ENCODE data around the gene ACSL3.
A peak's percentile ranks its signal among the peaks of the same experiment; 100 is the strongest.

ACSL3 gene

GRCh38 chr2:222884114-222884771 is 23.4 kb downstream of the ACSL3 start:
- Histone ChIP-seq H2AFZ (no peak overlapping the region), H3K4me1 (peaks cover 34% of the 10 kb centered on the region), H3K27ac (peak overlapping the region; percentile 86), H3K4me3 (ENCODE audit: low read depth, low read length) (no peak overlapping the region), H3K9me3 (ENCODE audit: control insufficient read depth, low read length) (no peaks in the 10 kb centered on the region), H3K4me2 (ENCODE audit: low read length) (peak overlapping the region; percentile 48), H3K27me3 (ENCODE audit: control insufficient read depth, insufficient read depth, low read length) (no peaks in the 10 kb centered on the region), H3K36me3 (ENCODE audit: control insufficient read depth, insufficient read depth, low read length) (no peaks in the 10 kb centered on the region), H3K79me2 (peaks cover 43% of the 10 kb centered on the region), H3K9ac (no peak overlapping the region)
- TF ChIP-seq CTCF (IDR thresholded peaks at IDR 0.05) = no peak

- Histone ChIP-seq H3K79me2 (peaks cover 39% of the 10 kb centered on the region), H3K27me3 (ENCODE audit: control insufficient read depth, insufficient read depth, low read length) (no peaks in the 10 kb centered on the region), H3K9ac (no peak overlapping the region), H3K27ac (peak overlapping the region; percentile 86), H3K9me3 (ENCODE audit: control insufficient read depth, low read length) (no peaks in the 10 kb centered on the region), H3K4me3 (ENCODE audit: low read depth, low read length) (no peak overlapping the region), H3K4me1 (peaks cover 33% of the 10 kb centered on the region), H3K4me2 (ENCODE audit: low read length) (peak overlapping the region; percentile 48), H3K36me3 (ENCODE audit: control insufficient read depth, insufficient read depth, low read length) (no peaks in the 10 kb centered on the region), H2AFZ (no peak overlapping the region)
- TF ChIP-seq CTCF (IDR thresholded peaks at IDR 0.05) = no peak
Measured at GRCh38 chr2:222884805-222885424, 24.1 kb downstream of the ACSL3 start.

GRCh38 chr2:222887124-222887523 is 26.3 kb downstream of the ACSL3 start:
- Histone ChIP-seq H3K9me3 (ENCODE audit: control insufficient read depth, low read length) (no peaks in the 10 kb centered on the region), H3K9ac (no peak overlapping the region), H3K27me3 (ENCODE audit: control insufficient read depth, insufficient read depth, low read length) (no peaks in the 10 kb centered on the region), H3K4me3 (ENCODE audit: low read depth, low read length) (no peak overlapping the region), H3K4me1 (peaks cover 43% of the 10 kb centered on the region), H3K36me3 (ENCODE audit: control insufficient read depth, insufficient read depth, low read length) (no peaks in the 10 kb centered on the region), H3K79me2 (peaks cover 46% of the 10 kb centered on the region), H2AFZ (no peak overlapping the region), H3K4me2 (ENCODE audit: low read length) (no peak overlapping the region), H3K27ac (no peak overlapping the region)
- TF ChIP-seq CTCF (IDR thresholded peaks at IDR 0.05) = no peak

- Histone ChIP-seq H2AFZ (no peak overlapping the region), H3K27ac (no peak overlapping the region), H3K4me1 (peaks cover 46% of the 10 kb centered on the region)
Measured at GRCh38 chr2:222888716-222889115, 27.9 kb downstream of the ACSL3 start.

More at GRCh38 chr2:222888716-222889115, 27.9 kb downstream of the ACSL3 start:
- no peak for TF ChIP-seq CTCF (IDR thresholded peaks at IDR 0.05)
- H3K4me2 ChIP-seq (ENCODE audit: low read length) = no peak overlapping the region
- H3K9me3 ChIP-seq (ENCODE audit: control insufficient read depth, low read length) = no peaks in the 10 kb centered on the region
- H3K27me3 ChIP-seq (ENCODE audit: control insufficient read depth, insufficient read depth, low read length) = no peaks in the 10 kb centered on the region
- H3K79me2 ChIP-seq = peaks cover 57% of the 10 kb centered on the region
- H3K36me3 ChIP-seq (ENCODE audit: control insufficient read depth, insufficient read depth, low read length) = no peaks in the 10 kb centered on the region
- H3K9ac ChIP-seq = no peak overlapping the region
- no peak overlapping the region for H3K4me3 ChIP-seq (ENCODE audit: low read depth, low read length)
